Upper lobe of right lung (tissue), 1 donor: ENCODE results near the gene FER1L5. TPM values are rescaled to one million over a fixed set of nuclear protein-coding genes. Genes with fewer than 3 reads are reported as not detected.

ENCODE experiments used
- ATAC-seq: fragments of 200-7000 bp; cut with Tn5 transposase; one replicate; pipeline ENCODE4 v1.9.1; 2020; ENCODE audit warnings: mild to moderate bottlenecking, moderate library complexity
- DNase-seq: peaks from one replicate; pipeline ENCODE4 v3.0.0-alpha.2; 2020
- H3K27ac ChIP-seq: fragments of 200-600 bp; one replicate; pipeline ENCODE4 v1.8.0; 2022
- H3K27me3 ChIP-seq: fragments of 200-600 bp; one replicate; pipeline ENCODE4 v1.8.0; 2022; ENCODE audit warnings: mild to moderate bottlenecking
- H3K36me3 ChIP-seq: fragments of 200-600 bp; one replicate; pipeline ENCODE4 v1.8.0; 2022
- H3K4me1 ChIP-seq: fragments of 200-600 bp; one replicate; pipeline ENCODE4 v1.8.0; 2022
- H3K4me3 ChIP-seq: fragments of 200-600 bp; one replicate; pipeline ENCODE4 v1.8.0; 2022; ENCODE audit warnings: mild to moderate bottlenecking
- H3K9me3 ChIP-seq: fragments of 200-600 bp; one replicate; pipeline ENCODE4 v1.8.0; 2022
- CTCF ChIP-seq: fragments of 200-600 bp; IDR thresholded peaks from one replicate; pipeline ENCODE4 v1.8.0; 2022; ENCODE audit warnings: antibody characterized with exemption
- intact Hi-C: fragments of 100-400 bp; cut with DNase I; formaldehyde crosslinking; loops from one replicate; pipeline ENCODE4 v1.11.0; 2022
- total RNA-seq: library from RNA; stranded (reverse); fragmentation: NEBNext Ultra II Directional; extraction: Animal tissue kit (Norgen Biotek cat#: 25700); gene quantifications from one replicate; pipeline ENCODE4 v1.2.1, GENCODE V29; 2021
- donor health status: DM: no; HTN: yes; CAD: no; lungs with severe emphysema.

FER1L5 gene
- total RNA-seq, 1 donor from 2014 or later, result 0.14 TPM

GRCh38 chr2:96616535-96616934 lies 26.0 kb upstream of the FER1L5 start:
- TF ChIP-seq CTCF, result no peak
- H3K9me3 ChIP-seq, result no peaks in the 10 kb centered on the region
- peaks cover 17% of the 10 kb centered on the region for H3K4me1 ChIP-seq
- H3K27me3 ChIP-seq, result no peaks in the 10 kb centered on the region
- H3K27ac ChIP-seq, result peak overlapping the region; percentile 61
- H3K36me3 ChIP-seq, result peaks cover 50% of the 10 kb centered on the region
- intact Hi-C loops, result no loop called here
- H3K4me3 ChIP-seq, result no peak overlapping the region
- ATAC-seq, result no peak
- no peak for DNase-seq

- no peak for ATAC-seq
- H3K27me3 ChIP-seq, result no peaks in the 10 kb centered on the region
- no peak overlapping the region for H3K4me3 ChIP-seq
- peak overlapping the region; percentile 61 for H3K27ac ChIP-seq
- no peak for TF ChIP-seq CTCF
- intact Hi-C loops, result no loop called here
- no peaks in the 10 kb centered on the region for H3K9me3 ChIP-seq
- peaks cover 17% of the 10 kb centered on the region for H3K4me1 ChIP-seq
- no peak for DNase-seq
- peaks cover 47% of the 10 kb centered on the region for H3K36me3 ChIP-seq
Observed at GRCh38 chr2:96617012-96617411, 25.6 kb upstream of the FER1L5 start.

- H3K4me3 ChIP-seq, result no peak overlapping the region
- peaks cover 26% of the 10 kb centered on the region for H3K4me1 ChIP-seq
- no peaks in the 10 kb centered on the region for H3K27me3 ChIP-seq
- ATAC-seq (peak; percentile 57), DNase-seq (no peak)
- no peaks in the 10 kb centered on the region for H3K9me3 ChIP-seq
- peaks cover 30% of the 10 kb centered on the region for H3K36me3 ChIP-seq
- no peak for TF ChIP-seq CTCF
- intact Hi-C loops, result no loop called here
- H3K27ac ChIP-seq, result peak overlapping the region; percentile 61
Observed at GRCh38 chr2:96618596-96619283, 23.8 kb upstream of the FER1L5 start.

- H3K4me1 ChIP-seq, result peaks cover 34% of the 10 kb centered on the region
- intact Hi-C loops, result no loop called here
- ATAC-seq (no peak), DNase-seq (no peak)
- peaks cover 14% of the 10 kb centered on the region for H3K36me3 ChIP-seq
- H3K4me3 ChIP-seq, result no peak overlapping the region
- no peaks in the 10 kb centered on the region for H3K27me3 ChIP-seq
- no peak for TF ChIP-seq CTCF
- no peaks in the 10 kb centered on the region for H3K9me3 ChIP-seq
- H3K27ac ChIP-seq, result no peak overlapping the region
Observed at GRCh38 chr2:96622544-96622943, 20.0 kb upstream of the FER1L5 start.

- H3K4me1 ChIP-seq, result peaks cover 39% of the 10 kb centered on the region
- H3K4me3 ChIP-seq, result no peak overlapping the region
- peaks cover 19% of the 10 kb centered on the region for H3K36me3 ChIP-seq
- no peaks in the 10 kb centered on the region for H3K27me3 ChIP-seq
- ATAC-seq (peak; percentile 78), DNase-seq (no peak)
- H3K9me3 ChIP-seq, result no peaks in the 10 kb centered on the region
- intact Hi-C loops, result no loop called here
- H3K27ac ChIP-seq, result peak overlapping the region; percentile 14
- TF ChIP-seq CTCF, result no peak
Observed at GRCh38 chr2:96623116-96623515, 19.4 kb upstream of the FER1L5 start.
